HCT116 (cell line): ENCODE data around the gene ACOT11.
"Not testable (repeated sequence)": the region's sequence is repeated elsewhere in the genome, so short reads cannot be mapped to it uniquely, and the experiment has no call there.

Source experiments
- EGR1 ChIP-seq: IDR thresholded peaks from 2 replicates; pipeline ENCODE4 v1.6.1; 2012; ENCODE audit warnings: low read depth
- EZH2phosphoT487 ChIP-seq: fragments of 200-600 bp; IDR thresholded peaks from 2 replicates; pipeline ENCODE4 v1.6.1; 2018; ENCODE audit warnings: antibody characterized with exemption, borderline replicate concordance
- POLR2A ChIP-seq: IDR thresholded peaks from 2 replicates; pipeline ENCODE4 v1.7.0; 2011; ENCODE audit warnings: borderline replicate concordance; ENCODE audit not compliant: insufficient read depth, insufficient read length; ENCODE audit errors: extremely low read depth
- POLR2AphosphoS5 ChIP-seq: IDR thresholded peaks from 2 replicates; pipeline ENCODE4 v1.6.1; 2011; ENCODE audit warnings: mild to moderate bottlenecking, low read depth, low read length, moderate library complexity
- RAD21 ChIP-seq: IDR thresholded peaks from 2 replicates; pipeline ENCODE4 v1.6.1; 2012; ENCODE audit warnings: low read depth, mild to moderate bottlenecking
- SRF ChIP-seq: IDR thresholded peaks from 2 replicates; pipeline ENCODE4 v1.6.1; 2012; ENCODE audit warnings: low read depth
- YY1 ChIP-seq: IDR thresholded peaks from 2 replicates; pipeline ENCODE4 v1.6.1; 2011; ENCODE audit warnings: low read length, low read depth, moderate library complexity, mild to moderate bottlenecking; ENCODE audit not compliant: insufficient replicate concordance; ENCODE audit errors: extremely low read depth
- TF ChIP-seq, protein P1 (sequence below), 3 experiments: fragments of 200-600 bp in 1 of 3; sonication (generic) in 1 of 3; IDR thresholded peaks in 2 of 3; conservative IDR thresholded peaks in 1 of 3; 2 replicates each; pipeline ENCODE4 v1.5.1; 2012 to 2017; ENCODE audit warnings: low read depth in 2 of 3, low read length in 2 of 3, antibody characterized with exemption in 1 of 3, borderline replicate concordance in 1 of 3, control low read depth in 1 of 3, mild to moderate bottlenecking in 1 of 3, mixed read lengths in 1 of 3, mixed run types in 1 of 3, moderate library complexity in 1 of 3; ENCODE audit not compliant: insufficient read depth in 1 of 3
- TF ChIP-seq, protein P2 (sequence below): IDR thresholded peaks from 2 replicates; pipeline ENCODE4 v1.6.1; 2012
- TF ChIP-seq, protein P3 (sequence below): IDR thresholded peaks from 2 replicates; pipeline ENCODE4 v1.6.1; 2012; ENCODE audit warnings: low read depth

DNA sequence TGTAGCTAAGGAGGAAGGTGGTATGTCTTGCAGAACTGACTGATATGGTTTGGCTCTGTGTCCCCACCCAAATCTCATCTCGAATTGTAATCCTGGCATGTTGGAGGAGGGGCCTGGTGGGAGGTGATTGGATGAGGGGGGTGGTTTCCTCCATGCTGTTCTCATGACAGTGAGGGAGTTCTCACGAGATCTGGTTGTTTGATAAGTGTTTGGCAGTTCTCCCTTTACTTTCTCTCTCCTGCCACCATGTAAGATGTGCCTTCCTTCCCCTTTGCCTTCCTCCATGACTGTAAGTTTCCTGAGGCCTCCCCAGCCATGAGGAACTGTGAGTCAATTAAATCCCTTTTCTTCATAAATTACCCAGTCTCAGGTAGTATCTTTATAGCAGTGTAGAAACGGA, 21.5 kb upstream of the ACOT11 start:
- TF ChIP-seq, protein P1, sequence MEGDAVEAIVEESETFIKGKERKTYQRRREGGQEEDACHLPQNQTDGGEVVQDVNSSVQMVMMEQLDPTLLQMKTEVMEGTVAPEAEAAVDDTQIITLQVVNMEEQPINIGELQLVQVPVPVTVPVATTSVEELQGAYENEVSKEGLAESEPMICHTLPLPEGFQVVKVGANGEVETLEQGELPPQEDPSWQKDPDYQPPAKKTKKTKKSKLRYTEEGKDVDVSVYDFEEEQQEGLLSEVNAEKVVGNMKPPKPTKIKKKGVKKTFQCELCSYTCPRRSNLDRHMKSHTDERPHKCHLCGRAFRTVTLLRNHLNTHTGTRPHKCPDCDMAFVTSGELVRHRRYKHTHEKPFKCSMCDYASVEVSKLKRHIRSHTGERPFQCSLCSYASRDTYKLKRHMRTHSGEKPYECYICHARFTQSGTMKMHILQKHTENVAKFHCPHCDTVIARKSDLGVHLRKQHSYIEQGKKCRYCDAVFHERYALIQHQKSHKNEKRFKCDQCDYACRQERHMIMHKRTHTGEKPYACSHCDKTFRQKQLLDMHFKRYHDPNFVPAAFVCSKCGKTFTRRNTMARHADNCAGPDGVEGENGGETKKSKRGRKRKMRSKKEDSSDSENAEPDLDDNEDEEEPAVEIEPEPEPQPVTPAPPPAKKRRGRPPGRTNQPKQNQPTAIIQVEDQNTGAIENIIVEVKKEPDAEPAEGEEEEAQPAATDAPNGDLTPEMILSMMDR (IDR thresholded peaks at IDR 0.05 in 2 of 3, conservative IDR thresholded peaks at IDR 0.05 in 1 of 3; ENCODE audit: borderline replicate concordance in 1 of 3, insufficient read depth in 1 of 3, low read depth in 2 of 3, low read length in 2 of 3) = not testable (repeated sequence)
- not testable (repeated sequence) for TF ChIP-seq YY1, POLR2A, POLR2AphosphoS5, EGR1, EZH2phosphoT487, RAD21, SRF
- TF ChIP-seq, protein P2, sequence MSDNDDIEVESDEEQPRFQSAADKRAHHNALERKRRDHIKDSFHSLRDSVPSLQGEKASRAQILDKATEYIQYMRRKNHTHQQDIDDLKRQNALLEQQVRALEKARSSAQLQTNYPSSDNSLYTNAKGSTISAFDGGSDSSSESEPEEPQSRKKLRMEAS = not testable (repeated sequence)
- TF ChIP-seq, protein P3, sequence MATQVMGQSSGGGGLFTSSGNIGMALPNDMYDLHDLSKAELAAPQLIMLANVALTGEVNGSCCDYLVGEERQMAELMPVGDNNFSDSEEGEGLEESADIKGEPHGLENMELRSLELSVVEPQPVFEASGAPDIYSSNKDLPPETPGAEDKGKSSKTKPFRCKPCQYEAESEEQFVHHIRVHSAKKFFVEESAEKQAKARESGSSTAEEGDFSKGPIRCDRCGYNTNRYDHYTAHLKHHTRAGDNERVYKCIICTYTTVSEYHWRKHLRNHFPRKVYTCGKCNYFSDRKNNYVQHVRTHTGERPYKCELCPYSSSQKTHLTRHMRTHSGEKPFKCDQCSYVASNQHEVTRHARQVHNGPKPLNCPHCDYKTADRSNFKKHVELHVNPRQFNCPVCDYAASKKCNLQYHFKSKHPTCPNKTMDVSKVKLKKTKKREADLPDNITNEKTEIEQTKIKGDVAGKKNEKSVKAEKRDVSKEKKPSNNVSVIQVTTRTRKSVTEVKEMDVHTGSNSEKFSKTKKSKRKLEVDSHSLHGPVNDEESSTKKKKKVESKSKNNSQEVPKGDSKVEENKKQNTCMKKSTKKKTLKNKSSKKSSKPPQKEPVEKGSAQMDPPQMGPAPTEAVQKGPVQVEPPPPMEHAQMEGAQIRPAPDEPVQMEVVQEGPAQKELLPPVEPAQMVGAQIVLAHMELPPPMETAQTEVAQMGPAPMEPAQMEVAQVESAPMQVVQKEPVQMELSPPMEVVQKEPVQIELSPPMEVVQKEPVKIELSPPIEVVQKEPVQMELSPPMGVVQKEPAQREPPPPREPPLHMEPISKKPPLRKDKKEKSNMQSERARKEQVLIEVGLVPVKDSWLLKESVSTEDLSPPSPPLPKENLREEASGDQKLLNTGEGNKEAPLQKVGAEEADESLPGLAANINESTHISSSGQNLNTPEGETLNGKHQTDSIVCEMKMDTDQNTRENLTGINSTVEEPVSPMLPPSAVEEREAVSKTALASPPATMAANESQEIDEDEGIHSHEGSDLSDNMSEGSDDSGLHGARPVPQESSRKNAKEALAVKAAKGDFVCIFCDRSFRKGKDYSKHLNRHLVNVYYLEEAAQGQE = not testable (repeated sequence)
